Left cardiac atrium (tissue), 4 donors: ENCODE data around the gene ERVMER34-1. TPM values are rescaled to one million over a fixed set of nuclear protein-coding genes. Genes with fewer than 3 reads are reported as not detected.
A peak's percentile ranks its signal among the peaks of the same experiment; 100 is the strongest.

Experiments
- ATAC-seq, 2 donors: fragments of 200-7000 bp; cut with Tn5 transposase; one replicate each; pipeline ENCODE4 v1.9.1; 2020; ENCODE audit warnings: mild to moderate bottlenecking in 2 of 2, moderate library complexity in 2 of 2
- DNase-seq: peaks from one replicate; pipeline ENCODE4 v3.0.0-alpha.2; 2020
- intact Hi-C, 2 donors: fragments of 100-400 bp; cut with DNase I; formaldehyde crosslinking; loops; one replicate each; pipeline versions ENCODE4 v1.14.1 to v1.15.1; 2022 to 2023
- total RNA-seq, 2 donors: library from RNA; stranded (reverse); fragmentation: NEBNext Ultra II Directional; extraction: Animal tissue kit (Norgen Biotek cat#: 25700); gene quantifications; one replicate each; pipeline ENCODE4 v1.2.1, GENCODE V29; 2021
- donor health status: DM: no; HTN: yes; CAD: no.
- donor health status: DM: no; HTN: yes; CAD: no; lungs with severe emphysema.
- donor health status: DM: yes; HTN: yes; CAD: no.
- donor health status: Dilated cardiomyopathy.

Gene ERVMER34-1
- total RNA-seq, 2 donors from 2014 or later = 1.2 to 2.0 TPM

- ATAC-seq (no peak), DNase-seq (no peak)
- intact Hi-C loops = loop anchor here (10.0 kb wide), 2 partner anchors 138 to 258 kb away; partner anchors contain the start of gene RASL11B (in 1 of the 2)
Measured at GRCh38 chr4:52726826-52727580, 24.2 kb downstream of the ERVMER34-1 start.

DNA sequence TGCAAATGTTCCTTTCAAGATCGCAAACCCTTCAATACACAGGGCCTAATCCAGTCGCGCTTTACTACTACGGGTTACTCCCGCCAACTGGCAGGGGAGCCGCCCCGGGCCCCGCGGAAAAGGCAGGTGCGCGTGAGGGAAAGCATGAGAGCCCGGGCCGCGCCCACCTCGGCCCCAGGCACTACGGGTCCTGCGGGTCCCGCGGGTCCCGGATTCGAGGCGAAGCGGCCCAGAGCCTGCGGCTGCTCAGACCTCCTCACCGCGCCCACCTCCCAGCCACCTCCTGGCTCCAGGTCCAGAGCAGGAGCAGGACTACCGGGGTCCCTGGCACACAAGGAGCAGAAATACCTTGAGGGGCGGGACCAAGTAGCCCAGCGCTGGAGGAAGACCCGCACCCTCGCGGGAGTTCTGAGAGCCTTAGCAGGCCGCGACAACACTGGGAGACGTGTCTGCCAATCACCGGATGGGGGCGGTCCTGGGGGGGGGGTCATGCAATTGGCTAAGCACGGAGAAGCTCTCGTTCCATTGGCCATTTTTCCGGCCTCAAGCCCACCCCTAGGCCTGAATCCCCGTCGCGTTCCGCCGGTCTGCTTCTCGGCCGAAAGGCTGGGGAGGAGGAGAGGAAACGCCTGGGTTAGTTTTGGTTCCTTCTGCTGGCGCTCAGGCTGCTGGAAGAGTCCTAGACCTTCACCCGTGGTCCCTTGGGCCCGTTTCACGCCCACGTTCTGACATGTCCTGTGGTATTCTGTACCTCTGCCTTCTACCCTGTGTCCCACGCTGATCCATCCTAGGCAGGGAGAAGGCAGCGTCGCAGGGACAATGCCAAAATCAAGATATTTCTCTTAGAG lies 29.0 kb downstream of the ERVMER34-1 start:
- peak; percentile 95 for DNase-seq
- intact Hi-C loops = loop anchor here (5.0 to 10.0 kb wide), 3 partner anchors 140 to 263 kb away; partner anchors contain the start of gene RASL11B (in 2 of the 2)
- ATAC-seq = peak; percentile 99 to 100

GRCh38 chr4:52718123-52718522 lies 33.1 kb downstream of the ERVMER34-1 start:
- DNase-seq = no peak
- ATAC-seq = no peak
- intact Hi-C loops = loop anchor here in 1 of 2 donors (10.0 kb wide), 2 partner anchors 53 to 237 kb away; no protein-coding TSS in a partner anchor

GRCh38 chr4:52716364-52717151 lies 34.7 kb downstream of the ERVMER34-1 start:
- no peak for DNase-seq
- intact Hi-C loops = loop anchor here in 1 of 2 donors (10.0 kb wide), 2 partner anchors 52 to 238 kb away; no protein-coding TSS in a partner anchor
- ATAC-seq = no peak

GRCh38 chr4:52715914-52716313 lies 35.3 kb downstream of the ERVMER34-1 start:
- intact Hi-C loops = loop anchor here in 1 of 2 donors (10.0 kb wide), 2 partner anchors 51 to 239 kb away; no protein-coding TSS in a partner anchor
- ATAC-seq (no peak), DNase-seq (no peak)

GRCh38 chr4:52715255-52715897 lies 35.8 kb downstream of the ERVMER34-1 start:
- intact Hi-C loops = loop anchor here in 1 of 2 donors (10.0 kb wide), 2 partner anchors 51 to 239 kb away; no protein-coding TSS in a partner anchor
- DNase-seq (no peak), ATAC-seq (no peak)

DNA sequence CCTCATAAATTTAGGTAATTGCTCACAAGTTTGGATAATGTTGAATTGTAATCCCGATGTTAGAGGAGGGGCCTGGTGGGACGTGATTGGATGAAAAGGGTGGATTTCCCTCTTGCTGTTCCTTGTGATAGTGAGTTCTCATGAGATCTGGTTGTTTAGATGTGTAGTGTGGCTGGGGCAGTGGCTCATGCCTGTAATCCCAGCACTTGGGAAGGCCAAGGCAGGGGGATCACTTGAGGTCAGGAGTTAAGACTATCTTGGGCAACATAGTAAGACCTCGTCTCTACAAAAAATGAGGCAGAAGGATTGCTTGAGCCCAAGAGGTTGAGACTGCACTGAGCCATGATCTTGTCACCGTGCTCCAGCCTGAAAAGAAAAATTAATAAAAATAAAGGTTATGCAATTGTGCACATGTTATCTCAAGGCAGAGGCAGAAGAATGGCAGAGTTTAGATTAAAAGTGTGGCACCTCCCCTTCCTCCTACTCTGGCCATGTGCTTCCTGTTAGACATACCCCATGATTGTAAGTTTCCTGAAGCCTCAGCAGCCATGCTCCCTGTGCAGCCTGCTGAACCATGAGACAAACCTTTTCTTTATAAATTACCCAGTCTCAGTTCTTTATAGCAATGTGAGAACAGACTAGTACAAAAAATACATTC lies 36.5 kb downstream of the ERVMER34-1 start:
- ATAC-seq = no peak
- DNase-seq = no peak
- intact Hi-C loops = loop anchor here in 1 of 2 donors (10.0 kb wide), 2 partner anchors 50 to 240 kb away; no protein-coding TSS in a partner anchor

DNA sequence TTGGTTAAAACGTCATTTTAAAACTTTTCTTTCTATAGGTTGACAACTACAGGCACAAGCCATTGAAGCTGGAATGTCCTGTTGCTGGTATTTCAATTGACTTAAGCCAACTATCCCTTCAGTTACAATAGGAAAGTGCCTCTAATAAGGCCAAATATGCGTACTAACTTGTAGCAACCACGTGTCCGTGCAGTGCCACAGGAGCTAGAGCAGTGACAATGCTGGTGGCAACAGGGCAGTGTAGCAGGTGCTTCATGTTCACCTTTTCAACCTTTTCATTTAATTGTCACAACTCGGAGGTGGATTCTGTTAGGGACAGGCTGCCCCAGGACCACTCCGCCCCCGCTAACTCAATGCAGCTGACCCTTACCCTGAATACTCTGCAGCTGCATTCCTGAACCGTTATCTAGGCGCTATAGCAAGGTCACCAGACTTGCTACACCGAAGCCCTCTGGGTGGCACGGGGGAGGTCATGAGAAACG lies 37.7 kb downstream of the ERVMER34-1 start:
- ATAC-seq (no peak), DNase-seq (no peak)
- intact Hi-C loops = loop anchor here in 1 of 2 donors (10.0 kb wide), 2 partner anchors 49 to 241 kb away; no protein-coding TSS in a partner anchor

- peak; percentile 99 for ATAC-seq
- intact Hi-C loops = loop anchor here in 1 of 2 donors (10.0 kb wide), 2 partner anchors 48 to 242 kb away; no protein-coding TSS in a partner anchor
- peak; percentile 99 for DNase-seq
Measured at GRCh38 chr4:52712251-52713130, 38.7 kb downstream of the ERVMER34-1 start.

GRCh38 chr4:52711834-52712250 lies 39.4 kb downstream of the ERVMER34-1 start:
- intact Hi-C loops = loop anchor here in 1 of 2 donors (10.0 kb wide), 2 partner anchors 47 to 243 kb away; no protein-coding TSS in a partner anchor
- ATAC-seq = no peak
- DNase-seq = no peak

GRCh38 chr4:52711272-52711671 lies 40.0 kb downstream of the ERVMER34-1 start:
- ATAC-seq (no peak), DNase-seq (no peak)
- intact Hi-C loops = loop anchor here in 1 of 2 donors (10.0 kb wide), 2 partner anchors 46 to 244 kb away; no protein-coding TSS in a partner anchor

GRCh38 chr4:52709155-52709554 lies 42.1 kb downstream of the ERVMER34-1 start:
- no peak for DNase-seq
- intact Hi-C loops = no loop called here
- ATAC-seq = no peak

DNA sequence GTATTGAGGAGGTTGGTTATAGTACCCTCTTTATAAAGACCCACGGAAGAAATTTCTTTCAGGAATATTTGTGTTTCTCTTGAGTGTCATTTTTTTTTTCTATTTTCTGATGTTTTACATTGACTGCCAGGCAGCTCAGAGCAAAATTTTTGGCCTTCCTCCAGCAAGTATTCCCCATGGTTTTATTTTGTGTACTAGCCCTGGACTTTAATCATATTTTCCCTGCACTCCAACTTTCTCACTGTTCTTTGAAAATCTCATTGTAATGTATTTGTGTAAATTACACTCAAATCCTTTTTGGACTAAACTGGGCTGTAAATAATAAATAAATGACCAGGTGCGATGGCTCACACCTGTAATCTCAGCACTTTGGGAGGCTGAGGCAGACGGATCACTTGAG lies 46.6 kb downstream of the ERVMER34-1 start:
- ATAC-seq (no peak), DNase-seq (no peak)
- intact Hi-C loops = no loop called here

DNA sequence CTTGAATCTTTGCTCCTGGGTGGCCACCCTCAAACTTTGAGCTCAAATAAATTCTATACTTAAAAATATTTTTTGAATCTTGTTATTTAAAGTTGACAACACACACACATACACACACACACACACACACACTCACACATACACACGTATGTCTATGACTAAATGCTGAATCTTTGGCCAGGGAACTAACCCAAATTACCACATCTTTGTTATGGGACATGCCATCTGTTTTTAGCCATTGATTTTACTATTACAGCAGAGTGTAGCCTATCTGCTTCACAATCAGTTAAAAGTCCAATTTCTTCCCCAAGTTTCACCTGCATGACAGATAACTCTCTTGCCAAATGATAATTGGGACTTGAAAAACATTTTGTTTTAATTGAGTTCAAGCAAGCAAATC lies 47.1 kb downstream of the ERVMER34-1 start:
- no peak for ATAC-seq
- intact Hi-C loops = no loop called here
- DNase-seq = no peak

DNA sequence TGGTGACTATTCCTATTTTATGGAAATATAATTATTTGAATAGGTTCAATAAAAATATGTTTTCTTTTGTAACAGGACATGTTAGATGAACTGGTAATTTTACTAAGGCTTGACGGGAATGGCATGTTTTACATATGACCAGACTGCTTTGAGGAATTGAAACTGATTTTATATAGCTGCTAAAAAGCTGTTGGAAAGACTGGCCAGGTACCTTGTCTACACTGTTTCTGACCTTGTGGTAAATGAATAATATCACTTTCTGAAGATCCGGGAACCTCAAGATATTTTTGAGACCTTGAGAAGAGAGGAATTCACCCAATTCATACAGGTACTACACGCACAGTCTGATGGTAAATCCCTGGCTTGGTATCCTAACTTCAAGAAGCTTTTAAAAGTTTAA lies 50.0 kb downstream of the ERVMER34-1 start:
- DNase-seq (no peak), ATAC-seq (no peak)
- intact Hi-C loops = no loop called here

GRCh38 chr4:52694936-52695335 lies 56.3 kb downstream of the ERVMER34-1 start:
- ATAC-seq = no peak
- intact Hi-C loops = no loop called here
- DNase-seq = no peak
